CD4-positive, alpha-beta T cell treated with Interleukin-12 subunit alpha and Interleukin-12 subunit beta, for 1 hour (primary cell): ENCODE measurements around the gene PTPRD.
"Not testable (repeated sequence)": the region's sequence is repeated elsewhere in the genome, so short reads cannot be mapped to it uniquely, and the experiment has no call there.

Experiments
- DNase-seq: peaks from one replicate; pipeline ENCODE4 v3.0.0-alpha.2; 2020

The PTPRD gene

GRCh38 chr9:9097254-9097653 is 1515.5 kb downstream of the PTPRD start:
- DNase-seq = not testable (repeated sequence)

GRCh38 chr9:9091387-9091786 is 1521.4 kb downstream of the PTPRD start:
- no peak for DNase-seq

- DNase-seq = no peak
Measured at GRCh38 chr9:9079473-9079872, 1533.3 kb downstream of the PTPRD start.

- DNase-seq = no peak
Measured at GRCh38 chr9:9078301-9078700, 1534.5 kb downstream of the PTPRD start.

- no peak for DNase-seq
Measured at GRCh38 chr9:9061627-9062026, 1551.2 kb downstream of the PTPRD start.

GRCh38 chr9:9054354-9054992 is 1558.3 kb downstream of the PTPRD start:
- DNase-seq = no peak

GRCh38 chr9:9045572-9045971 is 1567.2 kb downstream of the PTPRD start:
- no peak for DNase-seq

GRCh38 chr9:9045072-9045471 is 1567.7 kb downstream of the PTPRD start:
- no peak for DNase-seq

GRCh38 chr9:9043788-9044187 is 1569.0 kb downstream of the PTPRD start:
- not testable (repeated sequence) for DNase-seq

- DNase-seq = no peak
Measured at GRCh38 chr9:9041756-9042155, 1571.0 kb downstream of the PTPRD start.

GRCh38 chr9:9033022-9033421 is 1579.8 kb downstream of the PTPRD start:
- DNase-seq = no peak

- DNase-seq = no peak
Measured at GRCh38 chr9:9016597-9016996, 1596.2 kb downstream of the PTPRD start.

GRCh38 chr9:9004810-9005209 is 1608.0 kb downstream of the PTPRD start:
- DNase-seq = no peak

GRCh38 chr9:9002826-9003583 is 1609.8 kb downstream of the PTPRD start:
- DNase-seq = no peak

GRCh38 chr9:8980496-8981013 is 1632.2 kb downstream of the PTPRD start:
- no peak for DNase-seq

- no peak for DNase-seq
Measured at GRCh38 chr9:8978334-8978733, 1634.5 kb downstream of the PTPRD start.

- DNase-seq = not testable (repeated sequence)
Measured at GRCh38 chr9:8968350-8968749, 1644.5 kb downstream of the PTPRD start.

- no peak for DNase-seq
Measured at GRCh38 chr9:8963885-8964284, 1648.9 kb downstream of the PTPRD start.

- DNase-seq = no peak
Measured at GRCh38 chr9:8962084-8962483, 1650.7 kb downstream of the PTPRD start.

GRCh38 chr9:8961186-8961851 is 1651.5 kb downstream of the PTPRD start:
- DNase-seq = no peak

GRCh38 chr9:8960254-8960653 is 1652.5 kb downstream of the PTPRD start:
- no peak for DNase-seq

- no peak for DNase-seq
Measured at GRCh38 chr9:8958358-8958757, 1654.4 kb downstream of the PTPRD start.

GRCh38 chr9:8955315-8955714 is 1657.5 kb downstream of the PTPRD start:
- DNase-seq = no peak

- DNase-seq = no peak
Measured at GRCh38 chr9:8946461-8946860, 1666.3 kb downstream of the PTPRD start.
